ENCODE data around the gene EIF3F. TPM values are rescaled to one million over a fixed set of nuclear protein-coding genes. Genes with fewer than 3 reads are reported as not detected.

Gene EIF3F
- polyA plus RNA-seq, 3 donors, result 179 to 286 (median 243) TPM

DNA sequence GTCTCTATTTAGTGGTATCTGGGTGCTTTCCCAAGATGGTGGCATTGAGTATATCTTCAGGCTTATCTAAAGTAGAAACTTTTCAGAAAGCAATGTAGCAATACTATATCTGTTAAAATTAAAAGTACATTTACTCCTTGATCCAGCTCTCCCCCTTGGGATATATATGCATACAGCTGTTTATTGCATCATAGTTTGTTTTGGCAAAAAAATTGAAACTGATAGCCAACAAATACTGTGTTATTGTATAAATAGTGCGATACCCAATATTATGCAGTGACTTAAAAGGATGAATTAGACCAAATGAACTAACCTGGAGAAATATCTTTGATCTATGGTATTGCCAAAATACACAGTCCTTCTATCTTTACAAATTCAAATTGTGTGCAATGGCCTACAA, 37.2 kb upstream of the EIF3F start:
- no peak overlapping the region for H3K27ac ChIP-seq (ENCODE audit: low read depth in 1 of 2, low read length in 2 of 2)
- Mint-ChIP-seq H3K27ac (no peak overlapping the region), H3K4me1 (no peaks in the 10 kb centered on the region), H3K4me3 (no peak overlapping the region), H3K36me3 (no peaks in the 10 kb centered on the region), H3K27me3 (ENCODE audit: low read depth in 3 of 3) (peaks cover 0 to 2% (median 1%) of the 10 kb centered on the region in 3 donors), H3K9me3 (peaks cover 0 to 6% (median 3%) of the 10 kb centered on the region in 7 donors)
- H2AFZ ChIP-seq (ENCODE audit: insufficient read depth, low read depth, low read length, poor library complexity, severe bottlenecking), result no peak overlapping the region
- DNase-seq, result no peak
- H3K4me2 ChIP-seq (replicated peaks; ENCODE audit: extremely low read depth, low read length, poor library complexity, severe bottlenecking), result no peak overlapping the region
- H3K4me3 ChIP-seq (replicated peaks in 1 of 3; ENCODE audit: low read depth in 2 of 3, low read length in 3 of 3), result no peak overlapping the region
- H3K79me2 ChIP-seq (ENCODE audit: insufficient read depth, low read length), result no peaks in the 10 kb centered on the region
- TF ChIP-seq, protein P1, sequence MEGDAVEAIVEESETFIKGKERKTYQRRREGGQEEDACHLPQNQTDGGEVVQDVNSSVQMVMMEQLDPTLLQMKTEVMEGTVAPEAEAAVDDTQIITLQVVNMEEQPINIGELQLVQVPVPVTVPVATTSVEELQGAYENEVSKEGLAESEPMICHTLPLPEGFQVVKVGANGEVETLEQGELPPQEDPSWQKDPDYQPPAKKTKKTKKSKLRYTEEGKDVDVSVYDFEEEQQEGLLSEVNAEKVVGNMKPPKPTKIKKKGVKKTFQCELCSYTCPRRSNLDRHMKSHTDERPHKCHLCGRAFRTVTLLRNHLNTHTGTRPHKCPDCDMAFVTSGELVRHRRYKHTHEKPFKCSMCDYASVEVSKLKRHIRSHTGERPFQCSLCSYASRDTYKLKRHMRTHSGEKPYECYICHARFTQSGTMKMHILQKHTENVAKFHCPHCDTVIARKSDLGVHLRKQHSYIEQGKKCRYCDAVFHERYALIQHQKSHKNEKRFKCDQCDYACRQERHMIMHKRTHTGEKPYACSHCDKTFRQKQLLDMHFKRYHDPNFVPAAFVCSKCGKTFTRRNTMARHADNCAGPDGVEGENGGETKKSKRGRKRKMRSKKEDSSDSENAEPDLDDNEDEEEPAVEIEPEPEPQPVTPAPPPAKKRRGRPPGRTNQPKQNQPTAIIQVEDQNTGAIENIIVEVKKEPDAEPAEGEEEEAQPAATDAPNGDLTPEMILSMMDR (IDR thresholded peaks at IDR 0.05), result no peak
- peaks cover 2 to 12% of the 10 kb centered on the region in 2 donors for H3K9me3 ChIP-seq (replicated peaks in 1 of 2; ENCODE audit: control insufficient read depth in 1 of 2, insufficient read depth in 1 of 2, low read length in 2 of 2)
- intact Hi-C loops (cut with micrococcal nuclease), result no loop called here
- no peaks in the 10 kb centered on the region for H3K36me3 ChIP-seq (replicated peaks in 1 of 2; ENCODE audit: control insufficient read depth in 1 of 2, insufficient read depth in 2 of 2, low read length in 2 of 2)
- no peak overlapping the region for H3K9ac ChIP-seq (ENCODE audit: insufficient read depth, low read length, poor library complexity, severe bottlenecking)
- H3K4me1 ChIP-seq (ENCODE audit: control insufficient read depth in 1 of 2, insufficient read depth in 2 of 2, low read length in 2 of 2), result no peaks in the 10 kb centered on the region
- WGBS (ENCODE audit: insufficient coverage), result no CpG with 5 or more reads among the region's 1 CpG
- H3K27me3 ChIP-seq (ENCODE audit: control insufficient read depth in 2 of 2, insufficient read depth in 2 of 2, low read length in 2 of 2), result no peaks in the 10 kb centered on the region
- H4K20me1 ChIP-seq (ENCODE audit: insufficient read depth, low read length), result no peaks in the 10 kb centered on the region

DNA sequence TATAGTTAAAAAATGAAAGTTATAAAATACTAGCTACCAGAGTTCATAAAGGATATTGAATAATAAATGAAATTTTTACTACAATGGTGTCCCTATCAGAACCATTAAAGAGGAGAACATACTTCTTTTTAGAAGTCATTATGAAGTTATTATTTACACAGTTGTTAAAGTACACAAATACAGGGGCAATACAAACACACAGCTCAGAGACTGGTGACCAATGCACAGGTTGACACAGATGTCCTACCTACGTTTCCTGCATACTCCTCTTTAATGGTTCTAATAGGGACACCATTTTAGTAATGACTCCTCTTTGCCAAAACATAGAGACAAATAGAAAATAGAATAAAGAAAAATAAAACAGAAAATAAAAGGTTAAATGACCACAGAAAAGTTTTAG, 31.9 kb upstream of the EIF3F start:
- Histone ChIP-seq H2AFZ (ENCODE audit: insufficient read depth, low read depth, low read length, poor library complexity, severe bottlenecking) (no peak overlapping the region), H3K4me3 (replicated peaks in 1 of 3; ENCODE audit: low read depth in 2 of 3, low read length in 3 of 3) (no peak overlapping the region), H3K9ac (ENCODE audit: insufficient read depth, low read length, poor library complexity, severe bottlenecking) (no peak overlapping the region), H3K27ac (ENCODE audit: low read depth in 1 of 2, low read length in 2 of 2) (no peak overlapping the region), H3K4me2 (replicated peaks; ENCODE audit: extremely low read depth, low read length, poor library complexity, severe bottlenecking) (no peak overlapping the region), H3K36me3 (replicated peaks in 1 of 2; ENCODE audit: control insufficient read depth in 1 of 2, insufficient read depth in 2 of 2, low read length in 2 of 2) (no peaks in the 10 kb centered on the region), H3K27me3 (ENCODE audit: control insufficient read depth in 2 of 2, insufficient read depth in 2 of 2, low read length in 2 of 2) (no peaks in the 10 kb centered on the region), H3K79me2 (ENCODE audit: insufficient read depth, low read length) (no peaks in the 10 kb centered on the region), H3K9me3 (replicated peaks in 1 of 2; ENCODE audit: control insufficient read depth in 1 of 2, insufficient read depth in 1 of 2, low read length in 2 of 2) (no peaks in the 10 kb centered on the region), H3K4me1 (ENCODE audit: control insufficient read depth in 1 of 2, insufficient read depth in 2 of 2, low read length in 2 of 2) (no peaks in the 10 kb centered on the region), H4K20me1 (ENCODE audit: insufficient read depth, low read length) (no peaks in the 10 kb centered on the region)
- TF ChIP-seq, protein P1 (IDR thresholded peaks at IDR 0.05), result no peak
- no peaks in the 10 kb centered on the region for H3K4me1 Mint-ChIP-seq
- peaks cover 1 to 3% (median 2%) of the 10 kb centered on the region in 3 donors for H3K27me3 Mint-ChIP-seq (ENCODE audit: low read depth in 3 of 3)
- H3K36me3 Mint-ChIP-seq, result no peaks in the 10 kb centered on the region
- no peak for DNase-seq
- no CpG with 5 or more reads among the region's 1 CpG for WGBS (ENCODE audit: insufficient coverage)
- H3K4me3 Mint-ChIP-seq, result no peak overlapping the region
- peaks cover 0 to 3% (median 0%) of the 10 kb centered on the region in 7 donors for H3K9me3 Mint-ChIP-seq
- intact Hi-C loops (cut with micrococcal nuclease), result no loop called here
- H3K27ac Mint-ChIP-seq, result no peak overlapping the region
